GM18858 (cell line): Measurements from ENCODE around the gene MYO5B.
A peak's percentile ranks its signal among the peaks of the same experiment; 100 is the strongest.
"Not testable (repeated sequence)": the region's sequence is repeated elsewhere in the genome, so short reads cannot be mapped to it uniquely, and the experiment has no call there.

ENCODE experiments used
- ATAC-seq: cut with Tn5 transposase; IDR thresholded peaks from one replicate; pipeline ENCODE4 v1.9.1; 2021; ENCODE audit not compliant: unreplicated experiment

MYO5B gene

GRCh38 chr18:50107468-50107977 lies 87.4 kb downstream of the MYO5B start:
- no peak for ATAC-seq

- ATAC-seq, result no peak
Measured at GRCh38 chr18:50105027-50105426, 89.9 kb downstream of the MYO5B start.

DNA sequence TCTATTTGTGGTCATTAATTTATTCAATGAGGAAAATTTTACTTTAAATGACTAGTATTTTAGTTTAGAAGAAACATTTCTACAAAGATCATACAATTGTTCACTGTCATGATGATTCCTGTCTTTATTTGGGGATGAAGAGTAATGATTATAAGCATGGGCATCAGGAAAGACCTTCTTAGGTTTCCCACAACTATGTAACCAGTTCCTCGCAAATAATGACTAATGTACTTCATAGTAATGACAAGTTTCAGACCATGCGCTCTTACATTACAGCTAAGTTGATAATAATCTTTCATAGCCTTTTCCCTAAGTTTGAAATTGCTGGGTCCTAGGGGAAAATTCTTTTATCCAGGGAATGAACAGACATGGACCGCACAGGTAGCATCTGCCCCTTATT lies 90.5 kb downstream of the MYO5B start:
- no peak for ATAC-seq

DNA sequence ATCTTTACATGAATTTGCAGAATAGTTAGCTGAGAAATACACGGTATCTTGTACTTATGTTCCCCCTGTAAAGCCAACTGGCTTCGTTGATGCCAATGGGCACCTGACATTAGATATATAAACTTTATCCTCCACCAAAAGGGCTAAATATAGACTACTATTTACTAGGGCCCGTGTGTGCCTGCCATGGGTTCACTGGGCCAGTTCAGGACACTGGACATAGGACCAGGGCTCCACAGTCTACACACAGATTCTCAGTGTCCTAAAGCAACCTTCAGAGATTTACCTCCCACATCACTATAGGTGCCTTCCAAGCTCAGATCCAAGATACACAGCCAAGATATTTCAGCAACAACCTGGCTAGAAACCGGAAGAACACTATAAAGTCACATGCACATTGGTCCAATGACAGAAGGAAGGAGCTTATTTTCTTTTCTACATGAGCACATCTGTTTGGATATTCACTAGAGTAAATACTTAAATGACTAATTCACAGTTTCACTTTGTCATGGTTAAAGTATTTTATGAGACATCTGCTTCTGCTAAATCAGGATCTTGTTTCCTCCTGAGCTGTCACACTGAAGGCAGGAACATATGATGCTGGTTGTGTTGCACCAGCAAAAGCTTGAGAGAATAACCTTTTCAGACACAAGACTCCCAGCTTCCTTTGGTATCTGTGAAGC lies 95.1 kb downstream of the MYO5B start:
- peak; percentile 71 for ATAC-seq

GRCh38 chr18:50097702-50098101 lies 97.2 kb downstream of the MYO5B start:
- ATAC-seq, result no peak

DNA sequence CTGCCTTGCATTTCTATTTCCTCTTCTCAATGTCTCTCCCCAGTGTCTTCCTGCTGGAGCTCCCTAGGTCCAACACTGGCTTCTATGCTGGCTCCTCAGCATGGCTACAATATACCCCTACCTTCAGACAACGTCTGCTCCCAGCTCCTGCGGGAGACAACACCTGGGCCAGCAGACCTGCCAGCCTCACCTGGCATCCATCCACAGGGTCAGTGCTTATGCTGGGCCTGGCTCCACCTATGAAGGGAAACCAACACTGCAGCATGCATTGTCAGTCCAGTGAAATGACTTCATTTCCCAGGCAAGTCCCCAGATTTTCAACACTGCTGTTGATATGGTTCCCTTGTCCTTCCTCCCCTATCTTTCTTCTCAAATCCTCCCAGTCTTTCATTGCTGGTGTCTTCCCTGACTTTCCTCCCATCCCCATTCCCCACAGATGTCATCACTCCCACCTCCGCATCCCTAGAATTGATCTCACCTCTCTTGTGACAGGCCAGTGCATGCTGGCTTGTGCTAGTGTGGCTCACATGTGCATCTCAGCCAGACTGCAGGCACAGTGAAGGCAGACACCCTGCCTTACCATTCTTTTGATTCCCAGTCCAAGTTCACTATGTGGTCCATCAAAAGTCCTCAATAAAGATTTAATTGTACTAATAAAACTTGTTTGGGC lies 98.0 kb downstream of the MYO5B start:
- ATAC-seq, result no peak

GRCh38 chr18:50094786-50095185 lies 100.2 kb downstream of the MYO5B start:
- ATAC-seq, result not testable (repeated sequence)

GRCh38 chr18:50094221-50094773 lies 100.7 kb downstream of the MYO5B start:
- ATAC-seq, result no peak

DNA sequence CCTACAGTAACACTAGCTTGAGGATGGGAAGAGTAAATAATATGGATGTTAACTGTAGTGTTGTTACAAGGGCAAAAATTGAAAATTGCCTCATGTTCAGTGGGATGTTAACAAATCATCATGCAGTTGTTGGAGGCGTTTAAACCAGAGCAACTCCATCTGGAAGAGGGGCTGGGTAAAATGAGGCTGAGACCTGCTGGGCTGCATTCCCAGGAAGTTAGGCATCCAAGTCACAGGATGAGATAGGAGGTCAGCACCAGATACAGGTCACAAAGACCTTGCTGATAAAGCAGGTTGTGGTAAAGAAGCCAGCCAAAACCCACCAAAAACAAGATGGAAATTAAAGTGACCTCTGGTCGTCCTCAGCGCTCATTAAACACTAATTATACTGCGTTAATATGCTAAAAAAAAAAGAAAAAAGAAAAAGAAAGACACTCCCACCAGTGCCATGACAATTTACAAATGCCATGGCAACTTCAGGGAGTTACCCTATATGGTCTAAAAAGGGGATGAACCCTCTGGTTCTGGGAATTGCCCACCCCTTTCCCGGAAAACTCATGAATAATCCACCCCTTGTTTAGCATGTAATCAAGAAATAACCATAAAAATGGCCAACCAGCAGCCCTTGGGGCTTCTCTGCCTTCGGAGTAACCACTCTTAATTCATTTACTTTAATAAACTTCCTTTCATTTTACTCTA lies 101.4 kb downstream of the MYO5B start:
- no peak for ATAC-seq

GRCh38 chr18:50092245-50092805 lies 102.6 kb downstream of the MYO5B start:
- ATAC-seq, result no peak

DNA sequence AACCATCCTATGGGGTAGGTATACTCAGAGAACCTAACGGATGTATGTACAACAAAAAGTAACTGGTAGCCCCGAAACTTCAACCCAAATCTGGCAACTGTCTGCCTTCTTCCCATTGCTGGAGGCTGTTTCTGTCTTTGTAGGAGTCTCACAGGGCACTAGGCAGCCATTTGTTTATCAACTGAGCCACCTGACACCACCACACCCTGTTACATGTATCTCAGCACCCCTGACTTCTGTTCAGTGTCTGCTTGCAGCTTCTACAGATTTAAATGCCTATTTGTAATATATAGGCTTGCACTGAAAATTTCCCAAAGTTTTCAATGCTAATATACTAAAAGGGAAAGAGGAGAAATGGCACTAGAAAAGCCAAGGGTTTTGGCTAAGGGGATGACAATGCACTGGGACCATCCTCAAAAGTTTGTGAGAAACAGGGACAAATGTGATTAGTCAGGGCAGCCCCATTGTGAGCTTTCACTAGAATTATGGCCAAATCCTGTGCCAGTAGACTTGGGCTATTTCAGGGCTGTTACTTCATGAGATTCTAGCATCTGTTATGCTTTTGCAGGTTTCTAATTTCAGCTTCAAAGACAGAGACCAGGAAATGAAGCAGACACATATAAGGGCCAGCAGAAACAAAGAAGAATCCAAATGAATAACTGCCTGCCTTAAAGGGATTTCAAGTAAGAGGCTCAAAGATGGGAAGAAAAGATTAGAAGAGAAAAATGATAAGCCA lies 103.3 kb downstream of the MYO5B start:
- no peak for ATAC-seq

DNA sequence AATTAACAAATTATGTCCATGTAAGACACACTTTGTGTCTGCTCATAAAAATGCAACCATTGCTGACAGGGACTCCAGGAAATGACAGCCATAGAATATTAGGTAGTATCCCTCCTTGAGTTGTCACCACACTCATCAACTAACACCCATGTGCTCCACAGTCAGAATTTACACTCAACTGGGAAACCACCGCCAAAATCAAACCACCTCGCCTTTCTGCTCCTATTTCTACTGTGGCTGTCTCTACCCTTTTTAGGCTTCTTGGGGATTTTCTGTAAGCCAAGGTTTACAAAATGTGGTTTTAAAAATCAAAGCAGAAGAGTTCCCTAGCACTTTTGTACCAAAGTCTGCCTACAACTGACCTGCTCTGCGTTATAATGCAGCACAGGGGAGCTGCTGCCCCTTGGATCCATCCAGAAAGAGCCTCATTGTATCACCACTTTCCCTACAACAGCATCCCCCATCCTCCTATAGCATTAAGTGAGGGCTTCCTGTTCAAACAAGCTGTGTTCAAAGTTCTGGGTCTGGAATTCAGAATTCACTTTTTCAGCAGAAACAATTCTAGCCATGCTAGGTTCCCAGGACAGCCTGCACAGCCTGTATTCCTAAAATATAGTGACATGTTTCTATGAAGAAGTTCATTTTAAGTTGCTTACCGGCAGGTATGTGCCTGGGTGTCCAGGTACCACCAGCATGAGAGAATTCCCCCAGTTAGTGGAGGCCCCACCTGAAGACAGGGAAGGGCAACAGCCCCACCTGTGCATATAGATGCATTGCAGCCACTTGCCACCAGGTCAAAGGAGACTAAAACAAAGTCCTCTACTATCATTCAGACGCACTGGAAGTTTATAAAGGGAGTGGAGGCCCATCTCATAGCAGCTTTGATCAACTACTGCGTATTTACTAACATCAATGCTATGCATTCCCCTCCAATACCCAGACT lies 104.3 kb downstream of the MYO5B start:
- ATAC-seq, result no peak

DNA sequence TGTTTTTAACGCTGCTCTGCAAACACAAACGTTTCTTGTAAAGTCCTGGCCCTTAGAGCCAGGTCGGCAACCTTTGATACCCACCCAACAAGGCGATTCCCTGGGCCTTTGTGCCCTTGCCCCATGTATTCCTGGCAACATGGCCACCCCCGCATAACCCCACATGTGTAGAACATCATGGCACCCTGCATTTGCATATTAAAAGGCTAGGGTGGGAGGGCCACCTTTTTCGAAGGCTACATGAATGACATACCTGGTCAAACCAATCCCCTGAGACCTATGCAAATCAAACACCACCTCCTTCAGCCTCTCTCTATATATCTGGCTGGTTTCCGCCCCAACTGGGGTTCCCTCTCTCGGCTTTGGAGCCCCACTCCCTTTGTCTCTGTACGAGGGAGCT lies 105.2 kb downstream of the MYO5B start:
- no peak for ATAC-seq

DNA sequence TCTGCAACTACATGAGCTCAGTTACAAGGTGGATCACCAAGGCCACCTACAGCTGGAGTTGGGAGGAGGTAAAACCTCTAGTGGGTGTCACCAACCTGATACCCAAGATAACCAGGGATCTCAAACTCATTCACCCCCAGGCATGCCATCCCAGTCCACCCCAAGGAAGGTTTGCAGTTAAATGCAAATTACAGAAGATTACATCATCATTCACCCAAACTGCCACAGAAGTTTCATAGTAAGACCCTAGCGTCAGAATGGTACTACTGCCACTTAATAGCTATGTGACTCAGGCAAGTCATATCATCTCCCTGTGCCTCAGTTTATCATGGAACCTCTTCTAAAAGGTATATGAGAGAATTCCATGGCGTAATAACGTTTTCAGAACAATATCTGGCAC lies 111.2 kb downstream of the MYO5B start:
- no peak for ATAC-seq

GRCh38 chr18:50080932-50081560 lies 113.9 kb downstream of the MYO5B start:
- no peak for ATAC-seq

- ATAC-seq, result no peak
Measured at GRCh38 chr18:50080316-50080715, 114.6 kb downstream of the MYO5B start.

- ATAC-seq, result no peak
Measured at GRCh38 chr18:50079571-50080295, 115.2 kb downstream of the MYO5B start.

DNA sequence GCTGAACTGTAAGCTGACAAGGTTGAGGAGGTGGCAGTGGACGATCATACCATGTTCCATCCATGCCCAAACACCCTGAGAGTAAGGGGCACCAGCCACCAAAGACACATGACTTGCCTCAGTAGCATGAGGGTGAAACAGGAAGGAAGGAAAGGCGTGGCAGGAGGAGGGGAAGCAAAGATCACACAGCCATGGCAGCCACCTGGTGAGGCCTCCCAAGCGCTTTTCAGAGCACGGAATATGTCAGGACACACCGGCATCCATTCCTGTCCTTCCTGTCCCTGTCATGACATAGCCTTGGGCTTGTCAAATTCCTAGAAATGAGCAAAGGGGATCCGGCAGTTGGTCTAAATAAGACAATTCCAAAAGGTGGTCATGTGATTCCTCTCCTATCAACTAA lies 118.7 kb downstream of the MYO5B start:
- ATAC-seq, result no peak
